Measurements from ENCODE around the gene WDR7.

DNA sequence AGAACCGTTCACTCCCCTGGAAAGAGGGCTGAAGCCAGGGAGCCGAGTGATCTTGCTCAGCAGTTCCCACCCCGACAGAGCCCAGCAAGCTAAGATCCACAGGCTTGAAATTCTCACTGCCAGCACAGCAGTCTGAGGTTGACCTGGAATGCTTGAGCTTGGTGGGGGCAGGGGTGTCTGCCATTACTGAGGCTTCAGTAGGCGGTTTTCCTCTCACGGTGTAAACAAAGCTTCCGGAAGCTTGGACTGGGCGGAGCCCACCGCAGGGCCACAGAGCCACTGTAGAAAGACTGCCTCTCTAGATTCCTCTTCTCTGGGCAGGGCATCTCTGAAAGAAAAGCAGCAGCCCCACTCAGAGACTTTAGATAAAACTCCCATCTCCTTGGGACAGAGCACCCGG, 180.8 kb downstream of the WDR7 start:
- TF ChIP-seq POLR2AphosphoS5 (IDR thresholded peaks at IDR 0.05) (no peak), POLR2A (IDR thresholded peaks at IDR 0.05) (no peak)
- TF ChIP-seq, protein P1, sequence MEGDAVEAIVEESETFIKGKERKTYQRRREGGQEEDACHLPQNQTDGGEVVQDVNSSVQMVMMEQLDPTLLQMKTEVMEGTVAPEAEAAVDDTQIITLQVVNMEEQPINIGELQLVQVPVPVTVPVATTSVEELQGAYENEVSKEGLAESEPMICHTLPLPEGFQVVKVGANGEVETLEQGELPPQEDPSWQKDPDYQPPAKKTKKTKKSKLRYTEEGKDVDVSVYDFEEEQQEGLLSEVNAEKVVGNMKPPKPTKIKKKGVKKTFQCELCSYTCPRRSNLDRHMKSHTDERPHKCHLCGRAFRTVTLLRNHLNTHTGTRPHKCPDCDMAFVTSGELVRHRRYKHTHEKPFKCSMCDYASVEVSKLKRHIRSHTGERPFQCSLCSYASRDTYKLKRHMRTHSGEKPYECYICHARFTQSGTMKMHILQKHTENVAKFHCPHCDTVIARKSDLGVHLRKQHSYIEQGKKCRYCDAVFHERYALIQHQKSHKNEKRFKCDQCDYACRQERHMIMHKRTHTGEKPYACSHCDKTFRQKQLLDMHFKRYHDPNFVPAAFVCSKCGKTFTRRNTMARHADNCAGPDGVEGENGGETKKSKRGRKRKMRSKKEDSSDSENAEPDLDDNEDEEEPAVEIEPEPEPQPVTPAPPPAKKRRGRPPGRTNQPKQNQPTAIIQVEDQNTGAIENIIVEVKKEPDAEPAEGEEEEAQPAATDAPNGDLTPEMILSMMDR (IDR thresholded peaks at IDR 0.05): no peak

Data from prostate gland (tissue), 2 donors.